GM18861 (cell line): ENCODE data around the gene DVL1.
"Not testable (repeated sequence)": the region's sequence is repeated elsewhere in the genome, so short reads cannot be mapped to it uniquely, and the experiment has no call there.

Experiments used
- ATAC-seq: cut with Tn5 transposase; IDR thresholded peaks from one replicate; pipeline ENCODE4 v1.9.1; 2021; ENCODE audit not compliant: unreplicated experiment

DVL1 gene

GRCh38 chr1:1328254-1328653 is 21.0 kb downstream of the DVL1 start:
- no peak for ATAC-seq

DNA sequence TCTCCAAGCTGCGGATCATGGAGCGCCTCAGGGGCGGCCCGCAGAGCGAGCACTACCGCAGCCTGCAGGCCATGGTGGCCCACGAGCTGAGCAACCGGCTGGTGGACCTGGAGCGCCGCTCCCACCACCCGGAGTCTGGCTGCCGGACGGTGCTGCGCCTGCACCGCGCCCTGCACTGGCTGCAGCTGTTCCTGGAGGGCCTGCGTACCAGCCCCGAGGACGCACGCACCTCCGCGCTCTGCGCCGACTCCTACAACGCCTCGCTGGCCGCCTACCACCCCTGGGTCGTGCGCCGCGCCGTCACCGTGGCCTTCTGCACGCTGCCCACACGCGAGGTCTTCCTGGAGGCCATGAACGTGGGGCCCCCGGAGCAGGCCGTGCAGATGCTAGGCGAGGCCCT is 21.9 kb downstream of the DVL1 start:
- ATAC-seq, result no peak

GRCh38 chr1:1326075-1326605 is 23.1 kb downstream of the DVL1 start:
- ATAC-seq, result no peak

GRCh38 chr1:1325288-1326074 is 23.7 kb downstream of the DVL1 start:
- ATAC-seq, result no peak

DNA sequence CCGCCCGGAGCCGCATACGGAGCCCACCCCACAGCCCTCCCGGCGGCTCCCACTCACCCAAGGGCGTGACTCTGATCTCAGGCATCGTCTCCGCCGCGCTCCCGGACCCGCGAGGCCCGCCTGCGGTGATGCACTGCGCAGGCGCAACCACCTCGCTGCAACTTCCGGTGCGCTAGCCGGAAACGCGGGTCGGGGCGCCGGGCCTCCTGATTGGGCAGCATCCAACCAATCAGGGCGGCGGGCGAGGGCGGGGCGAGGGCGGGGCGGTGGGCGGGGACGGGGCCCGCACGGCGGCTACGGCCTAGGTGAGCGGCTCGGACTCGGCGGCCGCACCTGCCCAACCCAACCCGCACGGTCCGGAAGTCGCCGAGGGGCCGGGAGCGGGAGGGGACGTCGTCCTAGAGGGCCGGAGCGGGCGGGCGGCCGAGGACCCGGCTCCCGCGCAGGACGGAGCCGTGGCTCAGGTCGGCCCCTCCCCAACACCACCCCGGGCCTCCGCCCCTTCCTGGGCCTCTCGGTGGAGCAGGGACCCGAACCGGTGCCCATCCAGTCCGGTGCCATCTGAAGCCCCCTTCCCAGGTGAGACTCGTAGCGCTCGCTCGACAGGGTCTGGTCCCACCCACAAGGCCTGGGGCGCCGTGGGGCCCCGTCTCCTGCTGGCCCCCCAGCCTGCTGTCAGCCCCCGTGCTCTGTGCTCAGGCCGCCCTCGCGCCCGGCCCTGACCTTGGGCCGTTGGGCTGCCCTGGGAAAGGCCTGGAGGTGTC is 24.5 kb downstream of the DVL1 start, which contains the start of the genes CPTP and INTS11:
CPTP (plus strand) TSS at position 279 of the 764 bp plus-strand sequence. CDS start 2,109 bp downstream, outside the sequence.
INTS11 (minus strand) TSS at position 137 of the 764 bp plus-strand sequence; CDS start at position 85, 52 bp downstream.
- ATAC-seq, result peak; percentile 61

GRCh38 chr1:1324084-1324523 is 25.1 kb downstream of the DVL1 start:
- peak; percentile 10 for ATAC-seq

DNA sequence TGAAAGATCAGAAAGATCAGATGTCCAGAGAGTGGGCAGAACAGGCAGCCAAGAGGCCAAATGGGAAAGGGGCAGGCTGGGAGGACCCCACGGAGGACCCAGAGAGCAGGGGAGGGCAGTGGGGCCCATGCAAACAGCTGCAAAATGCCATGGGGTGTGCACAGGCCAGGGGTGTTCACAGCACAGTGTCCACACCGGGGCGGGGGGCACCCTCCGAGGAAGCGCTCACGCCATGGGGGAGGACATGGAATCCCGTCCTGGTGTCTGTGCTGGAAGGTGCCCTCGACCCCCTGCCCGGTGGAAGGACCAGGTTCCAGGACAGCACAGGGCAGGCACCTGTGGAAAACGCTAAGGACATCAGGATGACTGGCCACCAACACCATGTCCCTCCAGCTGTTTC is 26.3 kb downstream of the DVL1 start:
- no peak for ATAC-seq

- no peak for ATAC-seq
Measured at GRCh38 chr1:1322418-1322817, 26.8 kb downstream of the DVL1 start.

GRCh38 chr1:1321477-1321876 is 27.7 kb downstream of the DVL1 start:
- no peak for ATAC-seq

DNA sequence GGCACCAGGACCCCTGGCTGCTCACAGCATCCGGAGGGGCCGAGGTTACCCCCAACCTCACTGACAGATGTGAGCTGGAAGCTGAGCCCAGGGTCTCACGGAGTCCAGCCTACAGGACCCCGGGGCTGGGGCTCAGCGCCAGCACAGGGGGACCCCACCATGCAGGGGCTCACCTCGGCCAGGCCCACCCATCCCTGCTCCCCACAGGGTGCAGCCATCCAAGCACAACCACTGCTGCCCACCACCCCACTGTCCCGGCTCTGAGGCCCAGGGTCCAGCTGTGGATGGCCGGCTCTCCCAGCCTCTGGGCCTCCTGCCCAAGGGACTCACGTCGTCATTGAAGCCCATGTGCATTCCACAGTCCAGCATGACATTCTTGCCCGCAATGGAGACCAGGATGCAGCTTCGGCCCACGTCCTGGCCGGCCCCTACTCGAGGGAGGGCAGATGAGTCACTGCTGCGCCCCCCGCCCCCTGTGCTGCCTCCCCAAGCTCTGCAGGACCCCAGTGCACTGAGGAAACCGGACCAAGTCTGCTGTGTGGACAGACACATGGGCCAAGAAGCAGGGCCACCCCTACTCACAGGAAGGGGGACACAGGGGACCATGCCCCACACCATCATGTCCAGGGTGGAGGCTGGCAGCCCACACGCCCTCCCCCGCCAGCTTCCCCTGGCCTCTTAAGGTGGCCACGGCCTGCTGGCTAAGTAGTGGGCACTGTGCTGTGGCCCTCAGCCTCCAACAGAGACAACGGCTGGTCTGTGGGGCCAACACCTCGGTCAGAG is 28.4 kb downstream of the DVL1 start:
- ATAC-seq, result no peak

- no peak for ATAC-seq
Measured at GRCh38 chr1:1319646-1319941, 29.6 kb downstream of the DVL1 start.

DNA sequence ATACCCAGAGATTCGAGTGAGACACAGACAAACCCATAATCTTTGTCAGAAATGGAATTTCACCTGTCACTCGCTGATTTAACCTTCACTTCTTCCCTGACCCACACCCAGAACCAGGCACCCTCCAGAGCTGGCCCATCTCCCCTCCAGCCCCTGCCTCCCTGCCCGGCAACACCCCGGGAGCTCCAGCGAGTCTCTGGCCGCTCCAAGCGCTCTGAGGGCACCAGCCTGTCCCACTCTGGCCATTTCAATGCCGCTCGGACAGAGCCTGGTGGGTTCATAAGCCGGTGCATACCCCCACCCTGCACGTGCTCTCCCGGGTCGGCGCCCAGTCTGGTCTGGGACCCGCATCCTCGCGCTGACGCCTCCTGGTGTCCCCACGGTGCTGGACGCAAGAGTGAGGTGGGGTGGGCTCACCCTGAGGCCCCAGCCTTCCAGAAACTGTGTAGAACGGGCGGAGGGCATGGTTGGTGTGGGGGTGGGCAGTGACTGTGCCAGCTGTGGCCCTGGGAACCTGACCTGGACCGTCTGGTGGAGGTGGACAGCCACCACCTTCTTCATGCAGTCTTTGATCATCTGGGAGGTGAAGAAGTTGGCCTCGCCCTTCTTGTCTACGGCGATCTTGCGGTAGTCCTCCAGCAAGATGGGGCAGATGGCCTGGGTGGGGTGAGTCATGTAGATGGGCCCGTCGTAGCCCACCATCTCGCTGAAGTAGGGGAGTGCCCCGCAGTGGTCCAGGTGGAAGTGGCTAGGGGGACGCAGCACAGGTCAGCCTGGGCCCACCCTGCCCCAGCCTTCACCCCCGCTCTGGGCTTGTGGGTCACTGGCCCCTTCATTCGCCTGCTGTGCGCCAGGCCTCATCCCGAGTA is 30.2 kb downstream of the DVL1 start:
- ATAC-seq, result no peak

- no peak for ATAC-seq
Measured at GRCh38 chr1:1318131-1318652, 31.0 kb downstream of the DVL1 start.

DNA sequence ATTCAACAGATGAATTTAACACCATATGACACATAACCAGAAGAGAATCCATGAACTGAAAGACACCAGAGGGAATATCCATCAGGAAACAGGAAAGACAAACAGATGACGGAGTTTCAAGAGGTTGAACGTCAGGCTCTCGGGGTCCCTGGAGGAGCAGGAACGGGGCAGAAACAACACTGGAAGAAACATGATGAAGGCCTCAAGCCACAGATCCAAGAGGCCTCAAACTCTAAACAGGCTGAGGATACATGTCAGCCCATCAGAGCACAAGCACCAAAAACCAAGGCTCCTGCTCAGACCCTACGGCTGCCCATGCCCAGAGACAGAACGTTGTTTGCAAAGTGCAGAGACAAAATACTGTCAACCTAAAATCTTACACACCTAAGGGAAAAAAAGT is 31.8 kb downstream of the DVL1 start:
- no peak for ATAC-seq

DNA sequence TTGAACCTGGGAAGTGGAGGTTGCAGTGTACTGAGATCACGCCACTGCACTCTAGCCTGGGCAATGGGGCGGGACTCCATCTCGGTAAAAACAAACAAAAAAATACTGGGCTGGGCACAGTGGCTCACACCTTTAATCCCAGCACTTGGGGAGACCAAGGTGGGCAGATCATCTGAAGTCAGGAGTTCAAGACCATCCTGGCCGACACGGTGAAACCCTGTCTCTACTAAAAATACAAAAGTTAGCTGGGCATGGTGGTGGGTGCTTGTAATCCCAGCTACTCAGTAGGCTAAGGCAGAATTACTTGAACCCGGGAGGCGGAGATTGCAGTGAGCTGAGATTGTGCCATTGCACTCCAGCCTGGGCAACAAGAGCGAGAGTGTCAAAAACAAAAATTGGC is 33.0 kb downstream of the DVL1 start:
- ATAC-seq, result not testable (repeated sequence)

- no peak for ATAC-seq
Measured at GRCh38 chr1:1315435-1315954, 33.7 kb downstream of the DVL1 start.

- ATAC-seq, result no peak
Measured at GRCh38 chr1:1314678-1315335, 34.4 kb downstream of the DVL1 start.

- no peak for ATAC-seq
Measured at GRCh38 chr1:1314237-1314586, 35.0 kb downstream of the DVL1 start.

- no peak for ATAC-seq
Measured at GRCh38 chr1:1313500-1314236, 35.5 kb downstream of the DVL1 start.
